ENCODE data around the gene MTMR2.
A peak's percentile ranks its signal among the peaks of the same experiment; 100 is the strongest.

Gene MTMR2

DNA sequence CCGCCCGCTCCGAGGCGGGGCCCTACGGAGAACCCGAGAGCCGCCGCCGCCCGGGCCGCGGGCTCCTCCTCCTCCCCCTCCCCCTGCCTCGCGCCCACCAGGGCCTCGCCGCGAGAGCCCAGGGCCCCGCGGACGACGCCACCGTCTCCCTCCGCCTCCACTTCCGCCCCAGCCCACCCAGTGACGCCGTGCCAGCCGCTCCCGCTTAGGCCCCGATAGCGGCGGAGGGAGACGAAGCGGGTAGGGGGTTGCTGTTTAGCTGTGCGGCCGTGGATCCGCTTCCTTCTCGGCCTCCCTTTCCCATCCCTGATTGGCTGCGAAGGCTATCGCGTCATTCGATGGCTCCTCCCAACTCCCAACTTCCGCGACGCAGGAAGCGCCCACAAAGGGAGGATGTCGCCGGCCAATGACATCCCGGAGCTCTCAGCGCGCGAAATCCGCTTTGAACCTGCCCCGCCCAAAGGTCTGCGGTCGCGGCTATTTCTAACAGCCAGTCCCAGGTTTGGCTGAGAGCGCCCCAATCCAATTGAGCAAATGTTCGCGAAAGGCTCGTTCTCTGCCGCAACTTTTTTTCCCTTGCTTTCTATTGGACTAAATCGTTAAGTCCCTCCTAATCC, 134.3 kb downstream of the MTMR2 start, which contains the start of gene FAM76B:
Gene FAM76B, minus strand, starts transcription at position 277 of the 617 bp plus-strand sequence. CDS start 304 bp downstream, outside the sequence.
- Histone ChIP-seq H3K4me3 (peak within 1 kb of the TSS; percentile 89), H3K27ac (peak within 1 kb of the TSS; percentile 98 to 99)
- DNase-seq (ENCODE audit: low spot score): peak; percentile 98
- TF ChIP-seq, protein P1, sequence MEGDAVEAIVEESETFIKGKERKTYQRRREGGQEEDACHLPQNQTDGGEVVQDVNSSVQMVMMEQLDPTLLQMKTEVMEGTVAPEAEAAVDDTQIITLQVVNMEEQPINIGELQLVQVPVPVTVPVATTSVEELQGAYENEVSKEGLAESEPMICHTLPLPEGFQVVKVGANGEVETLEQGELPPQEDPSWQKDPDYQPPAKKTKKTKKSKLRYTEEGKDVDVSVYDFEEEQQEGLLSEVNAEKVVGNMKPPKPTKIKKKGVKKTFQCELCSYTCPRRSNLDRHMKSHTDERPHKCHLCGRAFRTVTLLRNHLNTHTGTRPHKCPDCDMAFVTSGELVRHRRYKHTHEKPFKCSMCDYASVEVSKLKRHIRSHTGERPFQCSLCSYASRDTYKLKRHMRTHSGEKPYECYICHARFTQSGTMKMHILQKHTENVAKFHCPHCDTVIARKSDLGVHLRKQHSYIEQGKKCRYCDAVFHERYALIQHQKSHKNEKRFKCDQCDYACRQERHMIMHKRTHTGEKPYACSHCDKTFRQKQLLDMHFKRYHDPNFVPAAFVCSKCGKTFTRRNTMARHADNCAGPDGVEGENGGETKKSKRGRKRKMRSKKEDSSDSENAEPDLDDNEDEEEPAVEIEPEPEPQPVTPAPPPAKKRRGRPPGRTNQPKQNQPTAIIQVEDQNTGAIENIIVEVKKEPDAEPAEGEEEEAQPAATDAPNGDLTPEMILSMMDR (IDR thresholded peaks at IDR 0.05): no peak

DNA sequence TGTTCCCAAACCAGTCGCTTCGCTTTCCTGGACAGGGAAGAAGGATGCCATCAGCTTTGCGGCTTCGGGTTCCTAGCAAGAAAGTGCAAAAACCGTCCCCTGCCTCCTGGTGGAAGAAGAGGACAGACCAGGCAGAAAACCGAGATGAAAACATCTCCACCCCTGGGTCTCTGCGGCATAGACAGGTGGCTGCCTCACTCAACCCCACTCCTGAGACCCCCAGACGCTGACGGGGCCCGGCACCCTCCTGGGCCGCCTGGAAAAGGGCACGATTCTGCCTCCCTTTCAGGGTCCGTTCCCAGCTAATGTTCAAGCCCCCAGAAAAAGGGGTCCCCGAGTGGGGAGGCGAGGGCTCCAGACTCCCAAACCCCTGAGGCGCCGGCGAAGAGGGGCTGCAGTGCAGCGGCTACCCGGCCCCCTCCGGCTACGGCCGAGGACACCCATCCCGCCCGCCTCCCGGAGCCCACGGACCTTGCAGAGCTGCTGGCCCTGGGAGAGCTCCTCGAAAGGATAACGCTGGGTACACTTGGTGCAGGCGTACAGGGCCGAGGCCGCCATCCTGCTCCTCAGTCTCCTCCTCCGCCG, 134.9 kb downstream of the MTMR2 start:
- TF ChIP-seq, protein P1 (IDR thresholded peaks at IDR 0.05): no peak

More for the DNA sequence above, 134.9 kb downstream of the MTMR2 start:
- Histone ChIP-seq H3K27ac (peak overlapping the region; percentile 98 to 99), H3K4me3 (peak overlapping the region; percentile 89)
- DNase-seq (ENCODE audit: low spot score): no peak

Data from coronary artery (tissue), 2 donors.